GM18502 (cell line): ENCODE results near the gene DNM1.

Experiments
- ATAC-seq: cut with Tn5 transposase; IDR thresholded peaks from one replicate; pipeline ENCODE4 v1.9.1; 2021; ENCODE audit warnings: mild to moderate bottlenecking; ENCODE audit not compliant: unreplicated experiment, poor library complexity

Gene DNM1

GRCh38 chr9:128203707-128204551, 750 bp downstream of the DNM1 start:
- ATAC-seq: no peak

GRCh38 chr9:128204858-128205257, 1.7 kb downstream of the DNM1 start:
- no peak for ATAC-seq

GRCh38 chr9:128205296-128205944, 2.2 kb downstream of the DNM1 start:
- no peak for ATAC-seq

- no peak for ATAC-seq
These were observed 3.3 kb downstream of the DNM1 start for GRCh38 chr9:128206484-128206883.

- no peak for ATAC-seq
These were observed 4.0 kb downstream of the DNM1 start for GRCh38 chr9:128206916-128207910.

- no peak for ATAC-seq
These were observed 5.2 kb downstream of the DNM1 start for GRCh38 chr9:128208386-128208785.

- no peak for ATAC-seq
These were observed 5.9 kb downstream of the DNM1 start for GRCh38 chr9:128208946-128209669.

GRCh38 chr9:128211186-128211980, 8.2 kb downstream of the DNM1 start:
- no peak for ATAC-seq

- no peak for ATAC-seq
These were observed 8.8 kb downstream of the DNM1 start for GRCh38 chr9:128211981-128212281.

GRCh38 chr9:128213746-128214497, 10.7 kb downstream of the DNM1 start:
- no peak for ATAC-seq

- ATAC-seq: no peak
These were observed 11.7 kb downstream of the DNM1 start for GRCh38 chr9:128214571-128215490.

GRCh38 chr9:128215491-128216409, 12.6 kb downstream of the DNM1 start:
- no peak for ATAC-seq

GRCh38 chr9:128216781-128217553, 13.8 kb downstream of the DNM1 start:
- ATAC-seq: no peak

- ATAC-seq: no peak
These were observed 15.0 kb downstream of the DNM1 start for GRCh38 chr9:128218172-128218517.

- peak; percentile 79 for ATAC-seq
These were observed 15.6 kb downstream of the DNM1 start for GRCh38 chr9:128218518-128219389.
